Cerebellar nuclear complex (tissue), 1 donor: ENCODE measurements around the gene MCC.

Experiments used
- DNase-seq, 2 experiments: peaks; one replicate each; lab custom pipeline; 2025; lab: John Stamatoyannopoulos, UW

Gene MCC

GRCh38 chr5:113054899-113055298 lies 433.4 kb downstream of the MCC start:
- DNase-seq: no peak

DNA sequence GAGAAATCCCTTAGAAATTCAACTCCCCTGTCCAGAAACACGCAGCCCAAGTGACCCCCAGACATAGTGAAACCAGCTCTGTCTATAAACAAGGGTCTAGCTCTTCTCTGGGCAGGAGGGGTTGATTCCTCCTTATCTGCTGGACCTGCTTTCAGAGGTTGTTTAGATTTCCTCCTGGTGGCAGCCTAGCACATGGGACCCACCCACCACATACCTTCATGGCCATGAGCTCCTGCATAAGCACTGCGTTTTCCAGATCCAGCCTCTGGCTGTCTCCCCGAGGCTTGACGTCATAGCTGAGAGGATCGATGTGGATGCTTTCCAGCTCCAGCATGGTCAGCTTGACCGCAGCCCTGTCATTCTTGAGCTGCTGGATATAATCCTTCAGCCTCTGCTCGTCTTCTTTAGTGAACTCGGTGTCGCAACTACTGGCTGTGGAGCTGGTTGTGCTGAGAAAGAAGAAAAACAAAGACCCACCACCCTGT lies 434.7 kb downstream of the MCC start:
- DNase-seq: no peak

DNA sequence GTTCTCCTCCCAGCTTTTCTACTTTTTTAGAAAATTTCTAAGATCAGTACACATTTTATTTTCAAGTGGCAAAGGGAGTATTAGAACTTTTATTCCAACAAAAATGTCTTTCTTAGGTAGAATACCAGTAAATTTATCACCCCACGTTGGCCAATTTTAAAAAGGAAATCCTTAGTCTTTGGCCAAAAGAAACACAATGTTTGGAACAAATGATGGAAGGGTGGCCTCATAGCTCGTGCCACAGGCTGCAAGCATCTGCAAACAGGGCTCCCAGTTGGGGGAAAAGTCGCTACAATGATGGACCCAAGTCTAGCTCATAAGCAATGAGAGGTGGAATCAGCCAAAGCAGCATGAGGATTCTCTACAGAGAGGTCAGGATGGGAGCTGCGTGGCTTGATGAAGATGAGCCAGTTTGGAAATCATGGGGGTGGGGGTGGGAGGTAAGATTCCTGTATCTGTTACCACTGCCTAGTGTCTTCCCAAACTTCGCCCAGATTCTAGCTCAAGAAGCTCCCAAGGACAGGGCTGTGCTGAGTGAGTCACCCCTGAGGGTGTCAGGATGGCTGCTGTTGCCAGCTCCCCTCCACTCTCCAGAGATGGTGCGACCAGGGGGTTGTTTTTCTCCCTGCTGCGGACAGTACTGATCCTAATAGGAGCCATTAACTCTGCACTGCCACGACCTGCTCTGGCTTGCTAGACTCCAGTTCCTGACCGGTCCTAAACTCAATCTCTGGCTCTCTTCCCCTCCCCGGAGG lies 436.0 kb downstream of the MCC start:
- DNase-seq: no peak

DNA sequence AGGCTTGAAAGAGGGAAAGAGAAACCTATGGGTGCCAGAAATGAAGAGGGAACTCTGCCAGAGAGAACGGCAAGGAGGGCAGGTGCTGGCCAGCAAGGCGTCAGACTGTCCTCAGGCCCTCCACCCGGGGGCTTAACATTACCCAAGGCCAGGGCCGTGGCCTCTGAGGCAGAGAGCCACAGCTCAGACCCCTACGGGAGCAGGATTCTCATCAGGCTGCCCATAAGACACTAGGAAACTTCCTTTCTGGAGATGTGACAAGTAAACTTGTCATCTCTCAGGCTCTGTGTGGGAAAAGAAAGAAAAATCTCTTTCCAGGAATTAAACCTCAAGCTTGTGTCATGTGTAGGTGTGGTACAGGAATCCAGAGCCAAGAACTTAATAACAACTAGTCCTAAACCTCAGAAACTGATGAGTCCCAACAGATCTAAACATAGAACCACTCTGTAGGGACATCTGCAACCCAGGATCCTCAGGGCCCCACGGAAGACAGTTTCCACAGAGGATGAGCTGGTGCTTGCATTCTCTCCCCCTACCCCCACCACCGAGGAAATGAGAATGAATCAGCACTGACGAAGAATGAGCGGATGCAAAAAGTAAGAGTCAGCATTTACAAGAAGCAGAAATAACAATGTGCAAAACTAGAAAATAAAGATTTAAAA lies 437.4 kb downstream of the MCC start:
- DNase-seq: no peak

DNA sequence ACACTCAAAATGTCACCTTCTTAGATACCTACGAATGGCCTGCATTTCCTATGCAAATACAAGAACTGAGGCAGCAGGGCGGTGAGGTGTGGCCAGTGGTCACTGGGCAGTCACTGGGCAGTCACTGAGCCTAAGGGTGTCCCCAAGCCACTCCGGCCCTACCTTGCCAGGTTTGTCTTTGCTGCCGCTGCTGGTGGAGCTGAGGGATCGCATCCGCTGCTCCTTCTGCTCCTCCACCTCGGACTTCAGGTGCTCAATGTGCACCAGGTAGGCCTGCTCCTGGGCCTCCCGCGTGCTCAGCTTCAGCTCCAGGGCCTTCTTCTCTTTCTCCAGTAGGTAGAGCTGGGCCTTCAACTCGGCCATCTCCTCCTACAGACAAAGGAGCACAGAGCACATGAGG lies 439.3 kb downstream of the MCC start:
- DNase-seq: no peak

DNA sequence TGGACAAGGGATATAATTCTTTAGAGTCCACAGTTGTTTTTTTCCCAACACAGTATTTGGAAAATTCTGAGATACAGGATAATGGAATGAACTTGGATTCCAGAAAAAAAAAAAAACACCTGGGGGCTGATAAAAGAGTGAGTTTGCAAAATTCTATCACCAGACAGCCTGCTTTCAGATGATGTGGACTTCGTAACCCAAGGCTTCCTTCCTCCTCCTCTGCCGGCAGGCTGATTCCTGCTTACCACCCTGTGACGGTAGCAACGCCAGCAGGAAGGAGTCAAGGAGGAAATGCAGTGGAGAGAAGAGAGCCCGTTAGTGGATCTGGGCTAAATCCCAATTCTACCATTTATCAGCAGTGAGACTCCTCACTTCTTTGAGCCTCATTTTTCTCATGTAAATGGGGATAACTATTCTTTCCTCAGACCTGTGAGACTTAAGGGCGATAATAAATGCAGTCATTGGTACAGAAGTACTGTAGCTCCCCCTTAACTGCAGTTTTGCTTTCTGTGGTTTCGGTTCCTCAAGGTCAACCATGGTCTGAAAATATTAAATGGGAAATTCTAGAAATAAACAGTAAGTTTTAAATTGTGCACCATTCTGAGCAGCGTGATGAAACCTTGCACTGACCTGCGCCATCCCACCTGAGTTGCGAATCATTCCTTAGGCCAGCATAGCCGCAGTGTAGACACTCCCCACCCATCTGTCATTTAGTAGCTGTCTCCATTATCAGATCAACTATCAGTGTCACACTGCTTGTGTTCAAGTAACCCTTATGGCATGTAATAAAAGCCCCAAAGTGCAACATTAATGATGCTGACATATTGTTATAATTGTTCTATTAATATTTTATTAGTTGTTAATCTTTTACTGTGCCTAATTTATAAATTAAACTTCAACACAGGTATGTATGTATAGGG lies 440.3 kb downstream of the MCC start:
- no peak for DNase-seq

DNA sequence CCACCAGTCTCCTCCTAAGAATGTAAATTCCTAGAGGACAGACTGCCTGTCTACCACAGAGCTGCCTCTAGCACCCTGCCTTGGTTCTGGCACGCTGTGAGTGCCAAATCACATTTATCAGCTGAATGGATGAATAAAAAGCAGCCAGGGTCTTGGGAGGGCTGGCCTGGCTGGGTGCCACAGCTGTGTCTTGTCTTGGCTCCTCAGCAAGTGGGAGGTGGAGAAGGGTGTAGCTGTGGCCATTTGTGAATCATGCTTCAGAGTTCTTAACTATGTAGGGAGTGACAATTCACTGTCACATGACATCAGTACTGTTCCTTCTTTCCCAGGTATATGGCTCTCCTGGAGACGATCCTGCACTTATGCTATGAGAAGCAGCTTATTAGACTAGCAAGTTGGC lies 441.0 kb downstream of the MCC start:
- DNase-seq: no peak

GRCh38 chr5:113044776-113045465 lies 443.3 kb downstream of the MCC start:
- DNase-seq: no peak

- no peak for DNase-seq
Observed at GRCh38 chr5:113043491-113043931, 444.7 kb downstream of the MCC start.

GRCh38 chr5:113042491-113043243 lies 445.6 kb downstream of the MCC start:
- no peak for DNase-seq

DNA sequence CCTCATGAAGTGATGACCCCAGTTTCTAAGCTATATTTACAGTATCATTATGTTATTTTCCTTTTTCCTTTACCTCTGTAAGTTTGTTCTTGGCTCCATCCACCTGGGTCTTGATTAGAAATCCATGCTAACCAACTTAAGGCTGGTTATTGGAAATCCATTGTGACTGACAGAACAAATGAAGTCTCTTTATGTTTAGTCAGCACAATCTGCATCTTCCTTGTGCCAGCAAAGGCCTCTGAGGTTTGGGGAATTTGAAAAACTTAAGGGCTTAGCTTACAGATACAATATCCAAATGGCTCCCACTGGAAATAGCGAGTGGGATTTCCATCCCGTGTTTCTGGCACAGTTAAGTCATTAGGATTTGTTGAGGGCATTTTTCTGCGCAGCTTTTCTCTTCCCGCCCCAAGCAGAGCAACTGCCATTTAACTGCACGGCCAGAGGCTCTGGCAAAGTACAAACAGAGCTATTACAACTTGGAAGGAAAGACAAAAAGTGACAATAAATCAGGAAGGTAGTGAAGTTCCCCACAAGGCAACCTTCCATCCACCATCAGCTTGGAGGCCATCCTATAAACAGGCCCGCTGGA lies 447.5 kb downstream of the MCC start:
- no peak for DNase-seq

GRCh38 chr5:113039934-113040285 lies 448.3 kb downstream of the MCC start:
- no peak for DNase-seq

DNA sequence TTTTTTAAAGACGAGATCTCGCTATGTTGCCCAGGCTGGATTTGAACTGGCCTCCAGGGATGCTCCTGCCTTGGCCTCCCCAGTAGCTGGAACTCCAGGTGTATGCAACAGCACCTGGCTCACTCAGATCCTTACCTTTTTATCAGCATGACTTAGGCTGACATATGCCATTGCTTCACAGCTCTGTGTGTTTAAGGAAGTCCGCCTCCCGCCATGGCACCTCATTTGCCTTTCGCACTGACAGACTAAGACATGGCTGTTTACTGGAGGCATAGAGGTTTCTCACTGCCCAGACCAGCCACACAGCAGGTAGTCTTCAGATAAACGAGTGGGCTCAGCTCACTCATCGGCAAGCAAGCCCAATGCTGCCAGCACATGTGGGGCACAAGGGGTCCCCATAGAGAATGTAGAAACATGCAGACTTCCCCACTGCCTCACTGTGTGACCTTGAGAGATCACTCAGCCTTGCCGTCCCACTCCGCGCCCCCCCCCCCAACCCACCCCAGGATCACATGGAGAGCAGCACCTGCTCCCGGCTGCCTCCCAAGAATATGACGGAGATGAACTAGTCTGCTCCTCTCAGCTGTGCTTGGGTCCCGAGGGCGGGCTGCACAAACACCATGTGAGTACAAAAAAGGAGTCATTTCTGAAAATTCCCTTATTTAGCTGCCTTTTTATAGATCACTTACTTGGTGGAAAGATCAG lies 448.9 kb downstream of the MCC start:
- DNase-seq: no peak

DNA sequence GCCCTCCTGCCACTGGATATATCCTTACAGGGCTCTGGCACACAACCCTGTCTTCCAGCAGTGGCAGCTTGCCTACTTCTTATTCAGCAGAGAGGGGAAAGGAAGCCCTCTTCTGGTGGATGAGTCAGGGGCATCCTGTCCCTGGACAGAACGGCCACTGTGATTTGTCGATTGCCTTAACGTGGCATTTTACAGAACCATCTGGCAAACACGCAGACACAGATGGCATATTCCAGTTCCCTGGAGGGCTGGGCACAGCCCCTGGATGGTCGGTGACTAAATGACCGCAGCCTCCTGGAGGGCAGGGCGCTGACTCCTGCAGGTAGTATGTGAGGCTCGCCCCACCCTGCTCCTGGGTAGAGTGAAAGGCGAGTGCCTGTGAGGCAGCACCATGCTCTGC lies 449.5 kb downstream of the MCC start:
- DNase-seq: no peak

DNA sequence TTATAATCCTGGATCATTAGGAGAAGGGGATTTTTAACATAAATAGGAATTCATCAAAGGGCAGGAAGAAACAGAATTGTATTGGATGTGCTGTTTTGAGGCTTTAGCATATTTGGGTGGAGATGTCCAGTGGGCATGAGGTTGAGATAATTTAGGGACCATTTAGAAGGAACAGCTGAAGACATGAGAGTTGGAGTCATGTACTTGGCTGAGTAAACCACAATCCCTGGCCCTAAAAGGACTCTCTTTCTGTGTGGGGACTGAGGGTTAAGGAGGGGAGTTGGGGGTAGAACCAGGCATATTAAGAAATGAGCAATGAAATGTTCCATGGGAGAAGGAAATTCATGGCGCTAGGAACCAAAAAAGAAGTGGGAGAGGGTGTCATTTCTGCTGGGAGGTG lies 450.1 kb downstream of the MCC start:
- DNase-seq: no peak

DNA sequence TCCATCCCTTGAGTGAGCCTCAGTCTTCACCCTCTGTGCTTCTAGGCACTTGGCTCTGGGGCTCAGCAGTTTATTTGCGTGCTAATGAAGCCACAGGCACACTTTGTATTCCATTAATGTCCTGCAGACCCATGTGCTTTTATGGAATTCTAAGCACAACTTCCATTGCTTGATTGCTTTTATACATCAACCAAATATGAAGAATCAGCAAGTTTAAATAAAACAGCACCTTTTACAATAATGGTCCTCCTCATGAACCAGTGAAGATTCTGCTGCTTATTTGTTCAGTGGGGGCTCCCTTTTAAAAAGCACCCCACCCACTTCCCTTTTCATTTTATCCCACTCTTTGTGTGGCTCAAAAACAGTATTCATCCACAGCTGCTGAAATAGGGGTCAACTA lies 451.4 kb downstream of the MCC start:
- DNase-seq: no peak

DNA sequence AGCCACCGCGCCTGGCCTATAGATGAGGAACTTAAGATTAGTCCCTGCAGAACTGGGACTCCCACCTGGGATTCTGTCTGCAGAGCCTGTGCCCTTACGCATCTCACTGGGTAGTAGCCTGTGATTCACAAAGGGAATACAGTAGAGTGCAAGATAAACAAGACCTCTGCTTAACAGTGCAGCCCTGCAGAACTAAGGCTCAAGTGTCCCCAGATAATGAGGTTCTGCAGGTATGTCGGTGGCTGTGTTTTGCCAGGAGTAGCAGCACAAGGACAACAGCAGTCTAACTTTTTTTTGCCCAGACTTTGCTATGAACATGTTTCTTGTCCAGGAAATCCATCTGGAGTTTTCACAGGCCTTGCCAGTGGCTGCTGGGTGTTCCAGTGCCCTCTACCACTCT lies 451.9 kb downstream of the MCC start:
- no peak for DNase-seq

DNA sequence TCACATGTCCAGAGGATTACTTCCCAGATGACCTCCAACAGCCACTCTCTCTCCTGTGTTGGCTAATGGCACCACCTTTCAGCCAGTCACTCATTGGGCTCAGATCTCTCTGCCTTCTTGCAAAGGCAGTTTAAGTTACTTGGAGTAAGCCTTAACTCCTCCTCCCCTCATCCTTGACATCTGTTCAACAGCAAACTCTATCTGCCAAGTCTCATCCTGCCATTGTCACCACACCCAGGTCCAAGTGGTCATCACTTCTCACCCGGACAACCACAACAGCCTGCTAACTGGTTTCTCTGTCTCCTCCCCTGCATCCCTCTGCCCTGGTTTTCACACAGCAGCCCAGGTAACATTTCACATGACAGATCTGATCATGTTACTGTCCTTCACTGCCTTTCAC lies 453.2 kb downstream of the MCC start:
- no peak for DNase-seq

DNA sequence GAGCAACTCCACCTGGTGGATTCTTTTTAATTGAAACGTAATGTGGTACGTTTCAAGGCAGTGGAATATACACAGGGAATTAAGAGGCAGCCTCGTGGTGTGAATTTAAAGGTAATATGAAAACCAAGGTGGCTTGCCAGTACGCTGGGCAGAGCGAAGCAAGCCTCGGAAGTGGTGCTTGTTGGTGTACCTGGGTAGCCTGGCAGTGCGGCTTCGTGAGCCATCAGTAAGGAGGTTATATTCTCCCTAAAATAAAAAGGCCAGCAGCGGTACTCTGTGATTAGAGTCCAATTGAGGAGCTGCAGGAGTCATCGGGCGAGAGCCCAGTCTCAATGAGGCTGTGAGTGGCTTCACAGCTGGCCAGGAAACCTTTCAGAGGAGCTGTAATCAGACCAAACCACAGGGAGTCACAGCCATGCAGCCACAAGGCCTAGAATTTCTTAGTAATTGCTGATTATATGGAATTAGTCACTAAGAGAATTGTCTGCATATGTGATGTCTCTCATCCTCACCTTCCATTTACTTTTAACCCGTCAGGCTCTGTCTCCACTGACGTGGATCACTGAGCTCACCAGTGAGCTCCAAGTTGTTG lies 454.0 kb downstream of the MCC start:
- DNase-seq: no peak

- DNase-seq: no peak
Observed at GRCh38 chr5:113031557-113031956, 456.7 kb downstream of the MCC start.
